ENCODE results near the gene AGAP3. TPM values are rescaled to one million over a fixed set of nuclear protein-coding genes. Genes with fewer than 3 reads are reported as not detected.

Gene AGAP3
- total and polyA plus RNA-seq, 4 donors = 3.9 to 27.0 (median 17.6) TPM

- Histone ChIP-seq H3K27me3 (ENCODE audit: control insufficient read depth in 4 of 4, insufficient read depth in 4 of 4, low read length in 3 of 4) (peaks cover 0 to 2% (median 0%) of the 10 kb centered on the region in 4 donors), H3K9me3 (ENCODE audit: control insufficient read depth in 4 of 4, low read length in 3 of 4) (no peaks in the 10 kb centered on the region), H3K9ac (ENCODE audit: low read depth in 1 of 2, low read length in 2 of 2) (no peak overlapping the region), H3K36me3 (ENCODE audit: control insufficient read depth in 4 of 4, insufficient read depth in 3 of 4, low read depth in 1 of 4, low read length in 3 of 4) (no peaks in the 10 kb centered on the region), H3K27ac (ENCODE audit: low read depth in 1 of 2, low read length in 2 of 2) (no peak overlapping the region), H3K4me3 (ENCODE audit: low read depth in 1 of 3, low read length in 3 of 3) (no peak overlapping the region), H3K4me1 (ENCODE audit: control insufficient read depth in 4 of 4, insufficient read depth in 4 of 4, low read length in 3 of 4) (no peaks in the 10 kb centered on the region)
- 60% methylated on average over 6 of the region's 6 CpGs for WGBS
- TF ChIP-seq ATF3 (IDR thresholded peaks at IDR 0.05) (no peak), HNF4G (IDR thresholded peaks at IDR 0.05) (no peak), NR2F2 (IDR thresholded peaks at IDR 0.05) (no peak), RXRA (IDR thresholded peaks at IDR 0.05) (no peak), GABPA (IDR thresholded peaks at IDR 0.05 in 1 of 2, conservative IDR thresholded peaks at IDR 0.05 in 1 of 2) (no peak), RAD21 (IDR thresholded peaks at IDR 0.05) (no peak), REST (IDR thresholded peaks at IDR 0.05) (no peak), TAF1 (conservative IDR thresholded peaks at IDR 0.05) (no peak), ZBTB33 (IDR thresholded peaks at IDR 0.05) (no peak), SP1 (IDR thresholded peaks at IDR 0.05) (no peak), JUND (IDR thresholded peaks at IDR 0.05) (no peak), FOXA2 (IDR thresholded peaks at IDR 0.05) (no peak), HNF4A (conservative IDR thresholded peaks at IDR 0.05) (no peak), FOXA1 (IDR thresholded peaks at IDR 0.05) (no peak), YY1 (IDR thresholded peaks at IDR 0.05) (no peak), MAX (IDR thresholded peaks at IDR 0.05) (no peak), EGR1 (IDR thresholded peaks at IDR 0.05; ENCODE audit: low read depth in 2 of 2) (no peak)
- no peak for DNase-seq (ENCODE audit: low spot score)
Observed at GRCh38 chr7:151152643-151153513, 66.6 kb downstream of the AGAP3 start.
